CD4-positive, alpha-beta memory T cell (primary cell): Measurements from ENCODE around the gene RERE. TPM values are rescaled to one million over a fixed set of nuclear protein-coding genes. Genes with fewer than 3 reads are reported as not detected.
A peak's percentile ranks its signal among the peaks of the same experiment; 100 is the strongest.

Experiments
- CTCF ChIA-PET: fragments of 350-600 bp; sonication (Branson Sonifier 250); formaldehyde crosslinking; loops from one replicate; lab custom pipeline; 2021; ENCODE audit warnings: inconsistent platforms; ENCODE audit not compliant: partially characterized antibody; lab: Charles Lee
- POLR2A ChIA-PET: fragments of 350-600 bp; sonication (Branson Sonifier 250); formaldehyde crosslinking; loops from one replicate; lab custom pipeline; 2021; ENCODE audit not compliant: partially characterized antibody; lab: Charles Lee
- DNase-seq, 5 donors: peaks; one replicate each; pipeline versions ENCODE4 v3.0.0 to v3.0.0-alpha.2; 2020 to 2022; ENCODE audit warnings: mixed read lengths in 1 of 5
- H3K27ac ChIP-seq: one replicate; pipeline ENCODE4 v1.7.0; 2013; ENCODE audit warnings: low read depth, low read length
- H3K27me3 ChIP-seq: 2 replicates; pipeline ENCODE4 v1.7.0; 2013; ENCODE audit warnings: mild to moderate bottlenecking, low read length, moderate library complexity; ENCODE audit not compliant: insufficient read depth
- H3K36me3 ChIP-seq: 2 replicates; pipeline ENCODE4 v1.7.0; 2013; ENCODE audit warnings: mild to moderate bottlenecking, low read length, moderate library complexity; ENCODE audit not compliant: insufficient read depth
- H3K4me1 ChIP-seq: 2 replicates; pipeline ENCODE4 v1.7.0; 2013; ENCODE audit warnings: mild to moderate bottlenecking, low read length, moderate library complexity; ENCODE audit not compliant: insufficient read depth
- H3K4me3 ChIP-seq, 2 donors: one replicate each; pipeline ENCODE4 v1.7.0; 2013; ENCODE audit warnings: low read length in 2 of 2, mild to moderate bottlenecking in 1 of 2
- H3K9me3 ChIP-seq, 2 donors: one replicate each; pipeline ENCODE4 v1.7.0; 2013; ENCODE audit warnings: low read length in 2 of 2, control low read depth in 1 of 2; ENCODE audit not compliant: control insufficient read depth in 1 of 2
- H3K27ac Mint-ChIP-seq, 7 donors: one replicate each; pipeline ENCODE4 v1.8.0; 2020 to 2021; ENCODE audit warnings: mixed read lengths in 7 of 7, mild to moderate bottlenecking in 6 of 7, inconsistent platforms in 3 of 7, moderate library complexity in 3 of 7
- H3K27me3 Mint-ChIP-seq, 2 donors: one replicate each; pipeline ENCODE4 v1.8.0; 2020 to 2021; ENCODE audit warnings: mixed read lengths in 2 of 2
- H3K36me3 Mint-ChIP-seq, 2 donors: one replicate each; pipeline ENCODE4 v1.8.0; 2020 to 2021; ENCODE audit warnings: mixed read lengths in 2 of 2, inconsistent platforms in 1 of 2, mild to moderate bottlenecking in 1 of 2
- H3K4me1 Mint-ChIP-seq, 4 donors: one replicate each; pipeline ENCODE4 v1.8.0; 2020 to 2021; ENCODE audit warnings: mixed read lengths in 4 of 4, mild to moderate bottlenecking in 1 of 4
- H3K4me3 Mint-ChIP-seq, 8 donors: one replicate each; pipeline ENCODE4 v1.8.0; 2020 to 2021; ENCODE audit warnings: mixed read lengths in 8 of 8, mild to moderate bottlenecking in 7 of 8, moderate library complexity in 6 of 8, inconsistent platforms in 3 of 8
- H3K9me3 Mint-ChIP-seq, 8 donors: one replicate each; pipeline ENCODE4 v1.8.0; 2020 to 2021; ENCODE audit warnings: mixed read lengths in 8 of 8, mild to moderate bottlenecking in 5 of 8, inconsistent platforms in 3 of 8, moderate library complexity in 1 of 8
- intact Hi-C: fragments of 100-400 bp; cut with micrococcal nuclease; formaldehyde crosslinking; loops from one replicate; pipeline ENCODE4 v1.15.1; 2023
- polyA plus RNA-seq, 2 donors: library from polyadenylated mRNA; unstranded; fragments of 300-500 nt; fragmentation: Illumina TruSeq; gene quantifications; one replicate each; pipeline ENCODE4 v1.2.3, GENCODE V29; 2021
- total RNA-seq, 2 experiments: library from RNA; stranded (reverse); gene quantifications; one replicate each; pipeline ENCODE4 v1.2.3, GENCODE V29; 2021

RERE gene
- total and polyA plus RNA-seq, 4 experiments from 2014 or later: 0.38 to 117 (median 60.3) TPM

- CTCF ChIA-PET: interaction anchor here (0.6 to 6.3 kb wide), 29 partner anchors 10 to 444 kb away, joined by 3 to 192 read pairs (median 4); no protein-coding TSS in a partner anchor
- peak overlapping the region in 2 of 7 donors; percentile 3 to 39 for H3K27ac Mint-ChIP-seq
- DNase-seq: peak; percentile 45 to 56 (median 51)
- POLR2A ChIA-PET: interaction anchor here (1.0 kb wide), 2 partner anchors 165 to 318 kb away, joined by 3 read pairs; partner anchors contain the start of gene ENO1
- Histone ChIP-seq H3K36me3 (no peaks in the 10 kb centered on the region), H3K27ac (no peak overlapping the region), H3K4me1 (no peaks in the 10 kb centered on the region), H3K9me3 (no peaks in the 10 kb centered on the region), H3K27me3 (no peaks in the 10 kb centered on the region), H3K4me3 (no peak overlapping the region)
- no peaks in the 10 kb centered on the region for H3K27me3 Mint-ChIP-seq
- H3K4me1 Mint-ChIP-seq: peaks cover 2 to 7% (median 5%) of the 10 kb centered on the region in 4 donors
- H3K9me3 Mint-ChIP-seq: no peaks in the 10 kb centered on the region
- no peak overlapping the region for H3K4me3 Mint-ChIP-seq
- no peaks in the 10 kb centered on the region for H3K36me3 Mint-ChIP-seq
- intact Hi-C loops: loop anchor here (1.0 kb wide), 3 partner anchors 110 to 288 kb away; no protein-coding TSS in a partner anchor
Observed at GRCh38 chr1:8560611-8561544, 256.6 kb downstream of the RERE start.

- H3K27ac Mint-ChIP-seq: no peak overlapping the region
- H3K36me3 ChIP-seq: no peaks in the 10 kb centered on the region
- no peaks in the 10 kb centered on the region for H3K9me3 ChIP-seq
- CTCF ChIA-PET: interaction anchor here (1.2 to 6.3 kb wide), 7 partner anchors 10 to 289 kb away, joined by 3 to 192 read pairs (median 24); no protein-coding TSS in a partner anchor
- no peak for DNase-seq
- intact Hi-C loops: no loop called here
- no peaks in the 10 kb centered on the region for H3K27me3 Mint-ChIP-seq
- H3K4me3 Mint-ChIP-seq: no peak overlapping the region
- H3K27ac ChIP-seq: no peak overlapping the region
- H3K9me3 Mint-ChIP-seq: no peaks in the 10 kb centered on the region
- H3K4me1 Mint-ChIP-seq: peaks cover 2 to 7% (median 5%) of the 10 kb centered on the region in 4 donors
- POLR2A ChIA-PET: interaction anchor here (1.0 kb wide), 1 partner anchor 166 kb away, joined by 3 read pairs; no protein-coding TSS in a partner anchor
- no peaks in the 10 kb centered on the region for H3K36me3 Mint-ChIP-seq
- no peaks in the 10 kb centered on the region for H3K4me1 ChIP-seq
- no peaks in the 10 kb centered on the region for H3K27me3 ChIP-seq
- no peak overlapping the region for H3K4me3 ChIP-seq
Observed at GRCh38 chr1:8560035-8560434, 257.4 kb downstream of the RERE start.

GRCh38 chr1:8555582-8555981, 261.9 kb downstream of the RERE start:
- Histone ChIP-seq H3K27ac (no peak overlapping the region), H3K4me1 (no peaks in the 10 kb centered on the region), H3K9me3 (no peaks in the 10 kb centered on the region), H3K4me3 (no peak overlapping the region), H3K27me3 (no peaks in the 10 kb centered on the region), H3K36me3 (no peaks in the 10 kb centered on the region)
- Mint-ChIP-seq H3K4me3 (no peak overlapping the region), H3K4me1 (peaks cover 0 to 13% (median 6%) of the 10 kb centered on the region in 4 donors), H3K9me3 (no peaks in the 10 kb centered on the region), H3K27ac (no peak overlapping the region), H3K36me3 (peaks cover 0 to 7% of the 10 kb centered on the region in 2 donors), H3K27me3 (no peaks in the 10 kb centered on the region)
- CTCF ChIA-PET: interaction anchor here (1.5 to 5.0 kb wide), 2 partner anchors 11 to 171 kb away, joined by 3 to 28 read pairs; no protein-coding TSS in a partner anchor
- DNase-seq: no peak
- intact Hi-C loops: no loop called here
- POLR2A ChIA-PET: no interaction called here

GRCh38 chr1:8554956-8555534, 262.4 kb downstream of the RERE start:
- Mint-ChIP-seq H3K4me1 (peaks cover 0 to 13% (median 6%) of the 10 kb centered on the region in 4 donors), H3K9me3 (no peaks in the 10 kb centered on the region), H3K36me3 (peaks cover 0 to 7% of the 10 kb centered on the region in 2 donors), H3K27me3 (no peaks in the 10 kb centered on the region), H3K4me3 (no peak overlapping the region), H3K27ac (peak overlapping the region in 1 of 7 donors; percentile 19)
- H3K27me3 ChIP-seq: no peaks in the 10 kb centered on the region
- intact Hi-C loops: no loop called here
- ChIA-PET CTCF (interaction anchor here (0.7 to 5.0 kb wide), 3 partner anchors 10 to 172 kb away, joined by 3 to 28 read pairs (median 3); no protein-coding TSS in a partner anchor), POLR2A (interaction anchor here (1.0 kb wide), 1 partner anchor 294 kb away, joined by 3 read pairs; no protein-coding TSS in a partner anchor)
- H3K36me3 ChIP-seq: no peaks in the 10 kb centered on the region
- H3K4me1 ChIP-seq: no peaks in the 10 kb centered on the region
- H3K4me3 ChIP-seq: no peak overlapping the region
- no peaks in the 10 kb centered on the region for H3K9me3 ChIP-seq
- no peak overlapping the region for H3K27ac ChIP-seq
- DNase-seq: no peak

- no peaks in the 10 kb centered on the region for H3K9me3 ChIP-seq
- H3K4me1 ChIP-seq: no peaks in the 10 kb centered on the region
- ChIA-PET CTCF (interaction anchor here (0.8 to 5.0 kb wide), 3 partner anchors 174 to 296 kb away, joined by 4 to 28 read pairs (median 7); no protein-coding TSS in a partner anchor), POLR2A (no interaction called here)
- H3K4me3 ChIP-seq: no peak overlapping the region
- Mint-ChIP-seq H3K4me1 (peaks cover 0 to 16% (median 7%) of the 10 kb centered on the region in 4 donors), H3K27me3 (no peaks in the 10 kb centered on the region), H3K4me3 (peak overlapping the region in 1 of 8 donors; percentile 41), H3K9me3 (no peaks in the 10 kb centered on the region), H3K27ac (peak overlapping the region in 1 of 7 donors; percentile 47), H3K36me3 (peaks cover 0 to 7% of the 10 kb centered on the region in 2 donors)
- intact Hi-C loops: no loop called here
- no peak overlapping the region for H3K27ac ChIP-seq
- no peaks in the 10 kb centered on the region for H3K27me3 ChIP-seq
- DNase-seq: no peak
- no peaks in the 10 kb centered on the region for H3K36me3 ChIP-seq
Observed at GRCh38 chr1:8552820-8553397, 264.5 kb downstream of the RERE start.

GRCh38 chr1:8551613-8552489, 265.6 kb downstream of the RERE start:
- DNase-seq: no peak
- Mint-ChIP-seq H3K9me3 (no peaks in the 10 kb centered on the region), H3K27me3 (no peaks in the 10 kb centered on the region), H3K4me3 (no peak overlapping the region), H3K36me3 (peaks cover 0 to 7% of the 10 kb centered on the region in 2 donors), H3K27ac (no peak overlapping the region), H3K4me1 (peaks cover 0 to 16% (median 7%) of the 10 kb centered on the region in 4 donors)
- Histone ChIP-seq H3K27me3 (no peaks in the 10 kb centered on the region), H3K27ac (no peak overlapping the region), H3K9me3 (no peaks in the 10 kb centered on the region), H3K4me3 (no peak overlapping the region), H3K4me1 (no peaks in the 10 kb centered on the region), H3K36me3 (no peaks in the 10 kb centered on the region)
- POLR2A ChIA-PET: interaction anchor here (0.9 kb wide), 1 partner anchor 94 kb away, joined by 4 read pairs; no protein-coding TSS in a partner anchor
- CTCF ChIA-PET: interaction anchor here (1.5 to 5.0 kb wide), 3 partner anchors 10 to 297 kb away, joined by 3 to 28 read pairs (median 7); no protein-coding TSS in a partner anchor
- intact Hi-C loops: no loop called here
